Measurements from ENCODE around the gene MXD1. TPM values are rescaled to one million over a fixed set of nuclear protein-coding genes. Genes with fewer than 3 reads are reported as not detected.

MXD1 gene
- total and polyA plus RNA-seq, 4 donors: 1.4 to 8.5 (median 5.8) TPM

DNA sequence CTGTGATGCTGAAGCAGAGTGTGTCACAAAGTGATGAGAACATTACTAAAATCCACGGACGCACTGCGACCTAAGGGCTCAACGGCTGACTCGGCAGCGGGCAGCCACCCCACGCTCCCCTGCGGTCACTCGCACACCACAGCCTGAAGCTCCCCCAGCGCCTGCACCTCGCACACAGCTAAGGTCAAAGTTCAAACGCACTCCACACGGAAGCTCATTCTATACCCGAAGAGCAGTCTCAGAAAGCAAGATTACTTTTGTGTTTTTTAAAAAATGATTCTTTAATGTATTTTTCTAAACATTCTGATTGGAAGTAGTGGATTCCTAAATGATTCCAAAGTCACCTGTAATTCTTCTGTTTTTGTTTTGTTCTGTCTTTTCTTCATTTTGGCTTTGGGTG lies 24.8 kb downstream of the MXD1 start:
- 75% methylated on average over 14 of the region's 14 CpGs for WGBS
- DNase-seq (ENCODE audit: low spot score): peak; percentile 35

More for the DNA sequence above, 24.8 kb downstream of the MXD1 start:
- Histone ChIP-seq H3K4me1 (ENCODE audit: control insufficient read depth in 4 of 4, insufficient read depth in 4 of 4, low read length in 3 of 4) (peaks cover 0 to 2% (median 0%) of the 10 kb centered on the region in 4 donors), H3K9ac (ENCODE audit: low read depth in 1 of 2, low read length in 2 of 2) (no peak overlapping the region), H3K4me3 (ENCODE audit: low read depth in 1 of 3, low read length in 3 of 3) (no peak overlapping the region), H3K9me3 (ENCODE audit: control insufficient read depth in 4 of 4, low read length in 3 of 4) (no peaks in the 10 kb centered on the region), H3K27ac (ENCODE audit: low read depth in 1 of 2, low read length in 2 of 2) (no peak overlapping the region), H3K36me3 (ENCODE audit: control insufficient read depth in 4 of 4, insufficient read depth in 3 of 4, low read depth in 1 of 4, low read length in 3 of 4) (peaks cover 14 to 57% (median 39%) of the 10 kb centered on the region in 4 donors), H3K27me3 (ENCODE audit: control insufficient read depth in 4 of 4, insufficient read depth in 4 of 4, low read length in 3 of 4) (no peaks in the 10 kb centered on the region)
- no peak for TF ChIP-seq CTCF (IDR thresholded peaks at IDR 0.05; ENCODE audit: low read depth, low read length, missing input control)
- TF ChIP-seq JUND (IDR thresholded peaks at IDR 0.05): no peak
- peak in 1 of 2 donors; percentile 53 for TF ChIP-seq HNF4A (conservative IDR thresholded peaks at IDR 0.05)
- TF ChIP-seq RAD21 (IDR thresholded peaks at IDR 0.05): peak in 1 of 2 donors; percentile 26
- no peak for TF ChIP-seq ZBTB33 (IDR thresholded peaks at IDR 0.05)
- no peak for TF ChIP-seq FOXA1 (IDR thresholded peaks at IDR 0.05)
- no peak for TF ChIP-seq MAX (IDR thresholded peaks at IDR 0.05)
- no peak for TF ChIP-seq REST (IDR thresholded peaks at IDR 0.05)
- peak; percentile 15 for TF ChIP-seq NR2F2 (IDR thresholded peaks at IDR 0.05)
- no peak for TF ChIP-seq YY1 (IDR thresholded peaks at IDR 0.05)
- TF ChIP-seq EGR1 (IDR thresholded peaks at IDR 0.05; ENCODE audit: low read depth in 2 of 2): no peak
- no peak for TF ChIP-seq ATF3 (IDR thresholded peaks at IDR 0.05)
- TF ChIP-seq RXRA (IDR thresholded peaks at IDR 0.05): peak in 1 of 2 donors; percentile 42
- TF ChIP-seq GABPA (IDR thresholded peaks at IDR 0.05 in 1 of 2, conservative IDR thresholded peaks at IDR 0.05 in 1 of 2): no peak
- TF ChIP-seq HNF4G (IDR thresholded peaks at IDR 0.05): peak; percentile 26
- no peak for TF ChIP-seq TAF1 (conservative IDR thresholded peaks at IDR 0.05)
- TF ChIP-seq SP1 (IDR thresholded peaks at IDR 0.05): peak; percentile 43
- TF ChIP-seq FOXA2 (IDR thresholded peaks at IDR 0.05): no peak

All from liver (tissue), 9 donors.